ENCODE data around the gene CDCA7L.
"Not testable (repeated sequence)": the region's sequence is repeated elsewhere in the genome, so short reads cannot be mapped to it uniquely, and the experiment has no call there.

CDCA7L gene

GRCh38 chr7:21944616-21945453 lies 864 bp downstream of the CDCA7L start:
- DNase-seq (ENCODE audit: low read depth in 2 of 2), result peak in 1 of 2 donors; percentile 1

GRCh38 chr7:21943436-21943835 lies 2.3 kb downstream of the CDCA7L start:
- DNase-seq (ENCODE audit: low read depth in 2 of 2), result no peak

- no peak for DNase-seq (ENCODE audit: low read depth in 2 of 2)
Observed at GRCh38 chr7:21942955-21943354, 2.7 kb downstream of the CDCA7L start.

GRCh38 chr7:21941611-21942141 lies 4.0 kb downstream of the CDCA7L start:
- DNase-seq (ENCODE audit: low read depth in 2 of 2), result no peak

GRCh38 chr7:21939858-21940372 lies 5.8 kb downstream of the CDCA7L start:
- DNase-seq (ENCODE audit: low read depth in 2 of 2), result no peak

- no peak for DNase-seq (ENCODE audit: low read depth in 2 of 2)
Observed at GRCh38 chr7:21939136-21939857, 6.4 kb downstream of the CDCA7L start.

GRCh38 chr7:21938463-21938862 lies 7.2 kb downstream of the CDCA7L start:
- DNase-seq (ENCODE audit: low read depth in 2 of 2), result no peak

GRCh38 chr7:21934808-21935207 lies 10.9 kb downstream of the CDCA7L start:
- no peak for DNase-seq (ENCODE audit: low read depth in 2 of 2)

GRCh38 chr7:21933293-21933692 lies 12.4 kb downstream of the CDCA7L start:
- not testable (repeated sequence) for DNase-seq (ENCODE audit: low read depth in 2 of 2)

GRCh38 chr7:21927693-21928092 lies 18.0 kb downstream of the CDCA7L start:
- no peak for DNase-seq (ENCODE audit: low read depth in 2 of 2)

GRCh38 chr7:21926448-21926847 lies 19.3 kb downstream of the CDCA7L start:
- no peak for DNase-seq (ENCODE audit: low read depth in 2 of 2)

GRCh38 chr7:21923658-21924057 lies 22.0 kb downstream of the CDCA7L start:
- no peak for DNase-seq (ENCODE audit: low read depth in 2 of 2)

- DNase-seq (ENCODE audit: low read depth in 2 of 2), result no peak
Observed at GRCh38 chr7:21922605-21923004, 23.1 kb downstream of the CDCA7L start.

GRCh38 chr7:21920936-21921335 lies 24.8 kb downstream of the CDCA7L start:
- DNase-seq (ENCODE audit: low read depth in 2 of 2), result no peak

GRCh38 chr7:21918216-21918615 lies 27.5 kb downstream of the CDCA7L start:
- no peak for DNase-seq (ENCODE audit: low read depth in 2 of 2)

GRCh38 chr7:21916629-21917028 lies 29.1 kb downstream of the CDCA7L start:
- no peak for DNase-seq (ENCODE audit: low read depth in 2 of 2)

- no peak for DNase-seq (ENCODE audit: low read depth in 2 of 2)
Observed at GRCh38 chr7:21916176-21916575, 29.5 kb downstream of the CDCA7L start.

- no peak for DNase-seq (ENCODE audit: low read depth in 2 of 2)
Observed at GRCh38 chr7:21915140-21915539, 30.6 kb downstream of the CDCA7L start.

- DNase-seq (ENCODE audit: low read depth in 2 of 2), result no peak
Observed at GRCh38 chr7:21914671-21915070, 31.0 kb downstream of the CDCA7L start.

GRCh38 chr7:21912931-21913780 lies 32.5 kb downstream of the CDCA7L start:
- DNase-seq (ENCODE audit: low read depth in 2 of 2), result no peak

GRCh38 chr7:21912305-21912704 lies 33.4 kb downstream of the CDCA7L start:
- no peak for DNase-seq (ENCODE audit: low read depth in 2 of 2)
